Esophagus squamous epithelium (tissue), 4 donors: ENCODE measurements around the gene PNKD.

ENCODE experiments used
- POLR2A ChIP-seq, 4 donors: fragments of 450-650 bp; IDR thresholded peaks; one replicate each; pipeline ENCODE4 v1.6.1; 2017; ENCODE audit warnings: antibody characterized with exemption in 4 of 4, mild to moderate bottlenecking in 4 of 4, moderate library complexity in 3 of 4
- TF ChIP-seq, protein P1 (sequence below), 6 experiments: fragments of 450-650 bp in 4 of 6; fragments of 200-600 bp in 2 of 6; sonication (generic) in 2 of 6; IDR thresholded peaks; one replicate each; pipeline ENCODE4 v1.5.1; 2016 to 2019; ENCODE audit warnings: antibody characterized with exemption in 6 of 6, mild to moderate bottlenecking in 4 of 6, moderate library complexity in 4 of 6

DNA sequence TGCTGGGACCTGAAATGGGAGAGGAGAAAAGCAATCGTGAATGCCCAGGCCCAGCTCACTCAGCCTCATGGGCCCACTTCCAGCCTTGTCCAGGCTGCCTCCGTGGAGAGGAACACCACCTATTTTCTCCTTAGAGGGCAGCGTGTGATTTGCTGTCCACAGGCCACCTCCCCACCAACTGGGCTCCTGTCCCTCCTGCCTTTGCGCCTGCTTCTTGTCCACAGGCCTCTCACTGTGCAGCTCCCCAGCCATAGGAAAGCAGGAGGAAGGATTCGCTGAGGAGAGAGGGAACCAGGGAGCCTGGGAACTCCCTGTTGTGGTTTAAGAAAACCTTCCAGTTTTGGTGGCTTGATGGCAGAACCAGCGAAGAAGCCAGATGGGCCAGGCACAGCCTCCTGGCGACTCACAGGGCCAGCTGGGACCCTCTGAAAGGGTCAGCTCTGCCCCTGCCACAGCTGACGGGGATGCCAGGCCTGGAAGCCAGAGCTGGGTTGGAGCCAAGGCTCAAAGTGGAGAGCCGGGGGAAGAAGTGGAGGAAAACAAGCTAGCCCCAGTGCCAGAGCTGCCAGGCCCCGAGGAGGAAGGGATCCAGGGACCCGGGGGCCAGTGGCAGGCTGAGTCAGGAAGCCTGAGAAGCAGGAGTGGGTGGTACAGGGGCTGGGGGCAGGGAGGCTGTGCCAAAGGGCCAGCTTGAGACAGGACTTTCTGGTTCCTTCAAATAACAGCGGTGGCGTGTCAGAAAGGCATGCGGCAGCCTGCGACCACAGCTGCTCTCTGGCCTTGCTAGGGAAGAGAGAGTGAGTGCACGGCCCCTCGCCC is 12.1 kb downstream of the PNKD start:
- TF ChIP-seq, protein P1, sequence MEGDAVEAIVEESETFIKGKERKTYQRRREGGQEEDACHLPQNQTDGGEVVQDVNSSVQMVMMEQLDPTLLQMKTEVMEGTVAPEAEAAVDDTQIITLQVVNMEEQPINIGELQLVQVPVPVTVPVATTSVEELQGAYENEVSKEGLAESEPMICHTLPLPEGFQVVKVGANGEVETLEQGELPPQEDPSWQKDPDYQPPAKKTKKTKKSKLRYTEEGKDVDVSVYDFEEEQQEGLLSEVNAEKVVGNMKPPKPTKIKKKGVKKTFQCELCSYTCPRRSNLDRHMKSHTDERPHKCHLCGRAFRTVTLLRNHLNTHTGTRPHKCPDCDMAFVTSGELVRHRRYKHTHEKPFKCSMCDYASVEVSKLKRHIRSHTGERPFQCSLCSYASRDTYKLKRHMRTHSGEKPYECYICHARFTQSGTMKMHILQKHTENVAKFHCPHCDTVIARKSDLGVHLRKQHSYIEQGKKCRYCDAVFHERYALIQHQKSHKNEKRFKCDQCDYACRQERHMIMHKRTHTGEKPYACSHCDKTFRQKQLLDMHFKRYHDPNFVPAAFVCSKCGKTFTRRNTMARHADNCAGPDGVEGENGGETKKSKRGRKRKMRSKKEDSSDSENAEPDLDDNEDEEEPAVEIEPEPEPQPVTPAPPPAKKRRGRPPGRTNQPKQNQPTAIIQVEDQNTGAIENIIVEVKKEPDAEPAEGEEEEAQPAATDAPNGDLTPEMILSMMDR (IDR thresholded peaks at IDR 0.05): no peak
- no peak for TF ChIP-seq POLR2A (IDR thresholded peaks at IDR 0.05)
